ENCODE results near the gene CEP97. TPM values are rescaled to one million over a fixed set of nuclear protein-coding genes. Genes with fewer than 3 reads are reported as not detected.
"Not testable (repeated sequence)": the region's sequence is repeated elsewhere in the genome, so short reads cannot be mapped to it uniquely, and the experiment has no call there.

The CEP97 gene
- total and polyA plus RNA-seq, 4 donors: 1.6 to 11.9 (median 5.7) TPM

- DNase-seq; ATAC-seq (ENCODE audit: low FRiP score); H3K4me3 ChIP-seq (ENCODE audit: low read length in 2 of 2); H3K27me3 ChIP-seq (ENCODE audit: control insufficient read depth in 1 of 2, insufficient read depth in 2 of 2, low read length in 1 of 2); H3K36me3 ChIP-seq (ENCODE audit: control insufficient read depth in 1 of 2, insufficient read depth in 2 of 2, low read length in 1 of 2); H3K9me3 ChIP-seq (ENCODE audit: control insufficient read depth, low read length); H3K4me1 ChIP-seq (ENCODE audit: control insufficient read depth in 1 of 2, insufficient read depth in 2 of 2, low read length in 2 of 2); intact Hi-C loops (cut with DNase I); H3K27ac ChIP-seq (ENCODE audit: low read depth in 1 of 2, low read length in 2 of 2): not testable (repeated sequence)
- 72 to 85% methylated on average over 3 of the region's 3 CpGs for WGBS, 2 donors
Measured at GRCh38 chr3:101741914-101742313, 17.5 kb downstream of the CEP97 start.

GRCh38 chr3:101744811-101745210 is 20.4 kb downstream of the CEP97 start:
- no peak for DNase-seq
- no peaks in the 10 kb centered on the region for H3K4me1 ChIP-seq (ENCODE audit: control insufficient read depth in 1 of 2, insufficient read depth in 2 of 2, low read length in 2 of 2)
- 50 to 54% methylated on average over 1 of the region's 1 CpG for WGBS, 2 donors
- intact Hi-C loops (cut with DNase I): no loop called here
- no peaks in the 10 kb centered on the region for H3K36me3 ChIP-seq (ENCODE audit: control insufficient read depth in 1 of 2, insufficient read depth in 2 of 2, low read length in 1 of 2)
- ATAC-seq (ENCODE audit: low FRiP score): no peak
- H3K4me3 ChIP-seq (ENCODE audit: low read length in 2 of 2): no peak overlapping the region
- no peaks in the 10 kb centered on the region for H3K9me3 ChIP-seq (ENCODE audit: control insufficient read depth, low read length)
- H3K27me3 ChIP-seq (ENCODE audit: control insufficient read depth in 1 of 2, insufficient read depth in 2 of 2, low read length in 1 of 2): no peaks in the 10 kb centered on the region
- H3K27ac ChIP-seq (ENCODE audit: low read depth in 1 of 2, low read length in 2 of 2): no peak overlapping the region

- H3K27ac ChIP-seq (ENCODE audit: low read depth in 1 of 2, low read length in 2 of 2); H3K36me3 ChIP-seq (ENCODE audit: control insufficient read depth in 1 of 2, insufficient read depth in 2 of 2, low read length in 1 of 2); H3K9me3 ChIP-seq (ENCODE audit: control insufficient read depth, low read length); DNase-seq; H3K4me3 ChIP-seq (ENCODE audit: low read length in 2 of 2); H3K4me1 ChIP-seq (ENCODE audit: control insufficient read depth in 1 of 2, insufficient read depth in 2 of 2, low read length in 2 of 2); H3K27me3 ChIP-seq (ENCODE audit: control insufficient read depth in 1 of 2, insufficient read depth in 2 of 2, low read length in 1 of 2); intact Hi-C loops (cut with DNase I); ATAC-seq (ENCODE audit: low FRiP score): not testable (repeated sequence)
- WGBS, 2 donors: 100% methylated on average over 1 of the region's 1 CpG
Measured at GRCh38 chr3:101745934-101746333, 21.5 kb downstream of the CEP97 start.

GRCh38 chr3:101753386-101754113 is 29.1 kb downstream of the CEP97 start:
- 94 to 95% methylated on average over 13 to 14 of the region's 23 CpGs for WGBS, 2 donors
- H3K4me1 ChIP-seq (ENCODE audit: control insufficient read depth in 1 of 2, insufficient read depth in 2 of 2, low read length in 2 of 2); H3K27me3 ChIP-seq (ENCODE audit: control insufficient read depth in 1 of 2, insufficient read depth in 2 of 2, low read length in 1 of 2); H3K36me3 ChIP-seq (ENCODE audit: control insufficient read depth in 1 of 2, insufficient read depth in 2 of 2, low read length in 1 of 2); H3K27ac ChIP-seq (ENCODE audit: low read depth in 1 of 2, low read length in 2 of 2); H3K9me3 ChIP-seq (ENCODE audit: control insufficient read depth, low read length); DNase-seq; H3K4me3 ChIP-seq (ENCODE audit: low read length in 2 of 2); intact Hi-C loops (cut with DNase I); ATAC-seq (ENCODE audit: low FRiP score): not testable (repeated sequence)

- Histone ChIP-seq H3K4me3 (ENCODE audit: low read length in 2 of 2) (no peak overlapping the region), H3K9me3 (ENCODE audit: control insufficient read depth, low read length) (no peaks in the 10 kb centered on the region), H3K27ac (ENCODE audit: low read depth in 1 of 2, low read length in 2 of 2) (no peak overlapping the region), H3K4me1 (ENCODE audit: control insufficient read depth in 1 of 2, insufficient read depth in 2 of 2, low read length in 2 of 2) (no peaks in the 10 kb centered on the region), H3K27me3 (ENCODE audit: control insufficient read depth in 1 of 2, insufficient read depth in 2 of 2, low read length in 1 of 2) (no peaks in the 10 kb centered on the region), H3K36me3 (ENCODE audit: control insufficient read depth in 1 of 2, insufficient read depth in 2 of 2, low read length in 1 of 2) (peaks cover 8 to 12% of the 10 kb centered on the region in 2 donors)
- WGBS, 2 donors: 95 to 97% methylated on average over 6 of the region's 6 CpGs
- intact Hi-C loops (cut with DNase I): no loop called here
- ATAC-seq (ENCODE audit: low FRiP score) (no peak), DNase-seq (no peak)
Measured at GRCh38 chr3:101758224-101758623, 33.8 kb downstream of the CEP97 start.

GRCh38 chr3:101762041-101762646 is 37.7 kb downstream of the CEP97 start:
- Histone ChIP-seq H3K4me1 (ENCODE audit: control insufficient read depth in 1 of 2, insufficient read depth in 2 of 2, low read length in 2 of 2) (no peaks in the 10 kb centered on the region), H3K36me3 (ENCODE audit: control insufficient read depth in 1 of 2, insufficient read depth in 2 of 2, low read length in 1 of 2) (peaks cover 6 to 8% of the 10 kb centered on the region in 2 donors), H3K27ac (ENCODE audit: low read depth in 1 of 2, low read length in 2 of 2) (no peak overlapping the region), H3K4me3 (ENCODE audit: low read length in 2 of 2) (no peak overlapping the region), H3K9me3 (ENCODE audit: control insufficient read depth, low read length) (no peaks in the 10 kb centered on the region), H3K27me3 (ENCODE audit: control insufficient read depth in 1 of 2, insufficient read depth in 2 of 2, low read length in 1 of 2) (no peaks in the 10 kb centered on the region)
- intact Hi-C loops (cut with DNase I): no loop called here
- no peak for DNase-seq
- ATAC-seq (ENCODE audit: low FRiP score): no peak
- WGBS, 2 donors: 76 to 92% methylated on average over 3 of the region's 3 CpGs

- H3K27ac ChIP-seq (ENCODE audit: low read depth in 1 of 2, low read length in 2 of 2); H3K4me1 ChIP-seq (ENCODE audit: control insufficient read depth in 1 of 2, insufficient read depth in 2 of 2, low read length in 2 of 2); H3K36me3 ChIP-seq (ENCODE audit: control insufficient read depth in 1 of 2, insufficient read depth in 2 of 2, low read length in 1 of 2); H3K9me3 ChIP-seq (ENCODE audit: control insufficient read depth, low read length); ATAC-seq (ENCODE audit: low FRiP score); H3K4me3 ChIP-seq (ENCODE audit: low read length in 2 of 2); H3K27me3 ChIP-seq (ENCODE audit: control insufficient read depth in 1 of 2, insufficient read depth in 2 of 2, low read length in 1 of 2); DNase-seq: not testable (repeated sequence)
- intact Hi-C loops (cut with DNase I): loop anchor here in 1 of 2 donors (2.0 kb wide), 1 partner anchor 53 kb away; the partner anchor contains the start of gene CEP97
- 91 to 93% methylated on average over 6 of the region's 6 CpGs for WGBS, 2 donors
Measured at GRCh38 chr3:101777745-101778281, 53.4 kb downstream of the CEP97 start.

GRCh38 chr3:101778385-101779046 is 54.1 kb downstream of the CEP97 start:
- ATAC-seq (ENCODE audit: low FRiP score) (peak; percentile 3), DNase-seq (no peak)
- H3K4me1 ChIP-seq (ENCODE audit: control insufficient read depth in 1 of 2, insufficient read depth in 2 of 2, low read length in 2 of 2): peaks cover 0 to 4% of the 10 kb centered on the region in 2 donors
- 8 to 9% methylated on average over 21 of the region's 21 CpGs for WGBS, 2 donors
- H3K27ac ChIP-seq (ENCODE audit: low read depth in 1 of 2, low read length in 2 of 2): peak overlapping the region; percentile 30 to 68
- no peaks in the 10 kb centered on the region for H3K9me3 ChIP-seq (ENCODE audit: control insufficient read depth, low read length)
- no peaks in the 10 kb centered on the region for H3K27me3 ChIP-seq (ENCODE audit: control insufficient read depth in 1 of 2, insufficient read depth in 2 of 2, low read length in 1 of 2)
- peak overlapping the region; percentile 50 to 69 for H3K4me3 ChIP-seq (ENCODE audit: low read length in 2 of 2)
- H3K36me3 ChIP-seq (ENCODE audit: control insufficient read depth in 1 of 2, insufficient read depth in 2 of 2, low read length in 1 of 2): peaks cover 4% of the 10 kb centered on the region in 2 donors
- intact Hi-C loops (cut with DNase I): loop anchor here in 1 of 2 donors (2.0 kb wide), 1 partner anchor 54 kb away; the partner anchor contains the start of gene CEP97
